GM13977 (cell line): ENCODE data around the gene NOL4L.

Experiments
- DNase-seq: peaks from one replicate; pipeline ENCODE4 v3.0.0; 2012; ENCODE audit warnings: low spot score
- CTCF ChIP-seq: IDR thresholded peaks from 2 replicates; pipeline ENCODE4 v1.5.1; 2012; ENCODE audit warnings: mild to moderate bottlenecking, control low read depth; ENCODE audit not compliant: insufficient read depth; ENCODE audit errors: extremely low read depth, missing control alignments
- in situ Hi-C: fragments of 300-500 bp; cut with MboI; formaldehyde crosslinking; loops from one replicate; pipeline ENCODE4 v1.12.0; 2022; ENCODE audit warnings: low sequenced_read_pairs, low pct_unique_long_range_greater_than_20kb, mixed read lengths, inconsistent platforms; ENCODE audit not compliant: unreplicated experiment

Gene NOL4L

GRCh38 chr20:32571566-32571965, 13.6 kb downstream of the NOL4L start:
- no peak for TF ChIP-seq CTCF
- no peak for DNase-seq
- in situ Hi-C loops, result no loop called here

GRCh38 chr20:32570401-32571190, 14.5 kb downstream of the NOL4L start:
- no peak for DNase-seq

GRCh38 chr20:32569380-32570305, 15.5 kb downstream of the NOL4L start:
- in situ Hi-C loops, result no loop called here
- DNase-seq, result no peak
- no peak for TF ChIP-seq CTCF

More at GRCh38 chr20:32570401-32571190, 14.5 kb downstream of the NOL4L start:
- no peak for TF ChIP-seq CTCF
- in situ Hi-C loops, result no loop called here

- no peak for DNase-seq
- in situ Hi-C loops, result no loop called here
- no peak for TF ChIP-seq CTCF
These were observed 16.1 kb downstream of the NOL4L start for GRCh38 chr20:32569018-32569379.

GRCh38 chr20:32567384-32568178, 17.6 kb downstream of the NOL4L start:
- no peak for TF ChIP-seq CTCF
- in situ Hi-C loops, result no loop called here
- DNase-seq, result no peak
